CD4-positive, alpha-beta T cell treated with Interleukin-4 for 1 hour (primary cell): Measurements from ENCODE around the gene PPIL3.
"Not testable (repeated sequence)": the region's sequence is repeated elsewhere in the genome, so short reads cannot be mapped to it uniquely, and the experiment has no call there.

Experiments
- DNase-seq, 2 donors: peaks; one replicate each; pipeline ENCODE4 v3.0.0-alpha.2; 2020 to 2022

The PPIL3 gene

DNA sequence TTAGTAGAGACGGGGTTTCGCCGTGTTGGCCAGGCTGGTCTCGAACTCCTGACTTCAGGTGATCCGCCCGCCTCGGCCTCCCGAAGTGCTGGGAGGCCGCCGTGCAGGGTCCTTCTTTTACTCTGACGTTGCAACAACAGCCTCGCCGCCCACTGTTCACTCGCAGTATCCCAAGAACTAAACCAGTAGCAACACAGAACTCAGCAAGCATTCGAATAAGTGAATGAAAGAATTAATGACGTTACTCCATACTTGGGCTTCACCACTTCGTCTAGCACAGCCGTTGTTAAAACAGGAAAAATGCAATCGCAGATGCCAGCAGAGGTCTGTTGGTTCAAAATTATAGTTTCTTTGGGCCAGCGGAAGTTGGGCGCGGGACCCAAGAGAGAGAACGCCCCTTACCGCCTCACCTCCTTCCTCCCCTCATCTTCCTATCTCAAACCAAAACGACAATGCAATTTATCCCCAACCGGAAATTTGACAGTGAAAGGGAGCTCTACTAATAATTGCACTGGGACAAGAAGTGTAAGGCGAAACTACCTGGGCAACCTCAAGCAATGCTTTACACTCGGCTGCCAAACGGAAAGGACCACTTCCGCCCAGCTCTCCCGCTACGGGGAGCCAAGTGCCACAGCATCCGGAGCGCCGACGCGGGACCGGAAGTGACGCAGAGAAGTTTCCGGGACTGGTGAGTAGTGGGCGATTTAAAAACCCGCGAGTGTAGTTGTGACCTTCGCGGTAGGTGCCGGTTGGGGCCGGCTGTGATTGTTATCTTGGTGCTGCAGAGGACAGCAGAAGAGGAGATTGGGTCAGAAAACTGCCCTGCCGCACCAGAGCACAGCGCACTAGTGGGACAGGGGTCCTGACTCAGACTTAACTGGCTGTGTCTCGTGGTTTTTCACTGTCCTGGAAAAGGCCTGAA is at the start of gene PPIL3, which contains the start of gene NIF3L1:
TSS of gene PPIL3 (minus strand) at position 374 of the 922 bp plus-strand sequence. CDS start 1,462 bp downstream, outside the sequence.
TSS of gene NIF3L1 (plus strand) at position 668 of the 922 bp plus-strand sequence. CDS start 2,573 bp downstream, outside the sequence.
- DNase-seq = peak; percentile 97

DNA sequence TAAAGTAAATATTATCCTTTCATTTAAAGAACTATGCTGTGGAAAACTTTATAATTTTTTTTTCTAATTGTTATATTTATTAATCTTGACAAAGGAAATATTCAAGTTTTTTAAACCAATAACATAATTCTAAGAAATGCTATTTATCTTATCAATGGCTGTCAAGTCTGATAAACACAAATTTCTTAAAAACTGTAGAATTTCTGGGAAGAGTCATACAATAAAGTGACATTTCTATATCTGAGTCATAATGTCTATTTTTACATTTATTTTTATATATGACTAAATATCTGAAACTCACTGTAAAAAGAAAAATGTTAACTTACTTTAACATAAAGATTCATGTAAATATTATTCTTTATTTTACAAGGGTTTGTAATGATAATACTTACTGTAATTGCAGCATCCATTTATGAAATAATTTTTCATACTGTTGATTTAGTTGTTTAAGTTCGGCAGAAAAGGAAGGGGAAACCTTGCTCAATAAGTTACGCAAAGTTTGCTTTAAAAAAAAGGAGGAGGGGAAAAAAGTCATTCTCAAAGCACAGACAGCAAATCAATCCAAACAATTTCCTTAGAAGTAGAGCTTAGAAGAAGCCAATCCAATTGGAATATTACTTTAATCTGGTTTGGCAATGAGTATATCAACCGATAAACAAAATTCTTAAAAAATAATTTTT is 42.2 kb upstream of the PPIL3 start:
- DNase-seq = no peak

DNA sequence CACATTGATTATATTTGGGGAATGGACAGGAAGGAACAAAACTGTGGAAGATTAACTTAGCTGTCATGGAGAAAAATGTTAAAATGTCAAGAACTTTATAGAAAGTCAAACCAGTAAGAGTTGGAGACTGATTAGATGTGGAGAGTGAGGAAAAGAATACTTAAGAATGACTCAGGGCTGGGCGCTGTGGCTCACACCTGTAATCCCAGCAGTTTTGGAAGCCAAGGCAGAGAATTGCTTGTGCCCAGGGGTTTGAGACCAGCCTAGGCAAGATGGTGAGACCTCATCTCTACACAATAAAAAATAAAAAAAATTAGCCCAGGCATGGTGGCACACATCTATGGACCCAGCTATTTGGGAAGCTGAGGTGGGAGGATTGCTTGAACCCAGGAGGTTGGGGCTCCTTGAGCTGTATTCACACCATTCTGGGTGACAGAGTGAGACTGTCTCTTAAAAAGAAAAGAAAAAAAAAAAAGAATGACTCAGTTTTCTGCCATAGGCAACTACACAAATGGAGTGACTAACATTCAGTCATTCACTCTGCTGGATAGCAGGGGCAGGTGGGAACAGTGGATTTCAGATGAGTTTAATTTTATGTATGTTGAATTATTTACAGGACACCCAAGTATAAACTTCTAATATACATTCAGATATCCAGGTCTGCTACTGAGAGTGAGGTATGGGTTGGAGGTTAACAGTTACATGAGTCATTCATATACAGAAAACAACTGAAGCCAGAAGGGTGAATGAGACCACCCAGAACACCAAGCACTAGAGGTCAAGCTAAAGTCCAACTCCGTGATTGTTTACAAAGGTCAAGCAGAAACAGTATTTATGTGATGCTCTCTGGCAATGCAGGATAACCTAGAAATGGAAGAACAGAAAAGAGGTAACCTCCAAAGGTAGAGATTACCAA is 40.7 kb upstream of the PPIL3 start:
- DNase-seq = no peak

GRCh38 chr2:200922439-200922838 is 33.6 kb upstream of the PPIL3 start:
- DNase-seq = no peak

- DNase-seq = no peak
These were observed 24.8 kb upstream of the PPIL3 start for GRCh38 chr2:200913654-200914053.

- no peak for DNase-seq
These were observed 21.1 kb upstream of the PPIL3 start for GRCh38 chr2:200909958-200910357.

DNA sequence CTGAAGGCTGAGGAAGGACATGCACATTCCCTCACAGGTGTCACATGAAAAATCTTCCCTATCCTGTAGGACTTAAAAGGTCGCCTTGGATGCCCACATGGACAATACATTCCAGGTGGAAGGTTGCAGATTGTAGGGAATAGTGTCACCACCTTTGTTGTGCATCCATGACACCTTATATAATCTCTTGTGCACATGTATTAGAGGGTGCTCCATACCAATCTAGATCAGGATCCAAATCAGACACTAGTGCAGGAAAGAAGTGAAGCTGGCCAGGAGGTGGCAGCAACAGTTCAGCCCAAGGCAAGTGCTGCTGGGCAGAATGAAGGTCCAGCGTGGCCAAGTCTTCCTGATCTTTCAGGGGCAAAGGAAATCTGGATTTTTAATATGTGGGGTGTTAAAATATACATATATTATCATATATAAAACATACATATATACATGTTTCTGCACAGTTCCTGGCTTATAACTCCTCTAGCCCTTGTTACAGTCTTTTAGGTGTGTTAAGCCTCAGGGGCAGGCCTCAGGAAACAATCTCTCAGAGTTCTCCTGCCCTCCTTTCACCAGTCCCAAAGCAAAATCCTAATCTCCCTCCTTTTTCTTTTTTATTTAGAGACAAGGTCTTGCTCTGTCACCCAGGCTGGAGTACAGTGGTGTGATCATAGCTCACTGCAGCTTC is 16.9 kb upstream of the PPIL3 start:
- DNase-seq = peak; percentile 54 to 58

GRCh38 chr2:200901459-200902072 is 12.7 kb upstream of the PPIL3 start:
- peak; percentile 83 to 88 for DNase-seq

- no peak for DNase-seq
These were observed 10.6 kb upstream of the PPIL3 start for GRCh38 chr2:200899482-200899881.

GRCh38 chr2:200881715-200882249 is 7.1 kb downstream of the PPIL3 start:
- DNase-seq = not testable (repeated sequence)

DNA sequence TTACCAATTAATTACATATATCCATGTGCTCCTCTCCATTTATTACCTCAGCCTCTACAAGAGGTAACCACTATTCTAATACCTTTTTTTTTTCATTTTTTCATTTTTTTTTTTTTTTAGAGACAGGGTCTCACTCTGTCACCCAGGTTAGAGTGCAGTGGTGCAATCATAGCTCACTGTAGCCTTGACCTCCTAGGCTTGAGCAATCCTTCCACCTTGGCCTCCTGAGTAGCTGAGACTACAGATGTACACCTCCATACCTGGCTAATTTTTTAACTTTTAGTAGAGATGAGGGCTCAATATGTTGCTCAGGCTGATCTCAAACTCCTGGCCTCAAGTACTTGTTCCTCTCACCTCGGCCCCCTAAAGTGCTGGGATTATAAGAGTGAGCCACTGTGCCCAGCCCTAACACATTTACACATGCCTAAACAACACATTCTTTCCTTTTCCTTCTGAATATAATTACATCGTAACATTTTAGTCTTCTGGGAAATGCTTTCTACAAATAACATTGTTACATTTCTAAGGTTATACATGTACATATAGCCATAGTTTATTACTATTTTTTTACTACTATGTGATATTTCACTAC is 10.5 kb downstream of the PPIL3 start:
- no peak for DNase-seq

DNA sequence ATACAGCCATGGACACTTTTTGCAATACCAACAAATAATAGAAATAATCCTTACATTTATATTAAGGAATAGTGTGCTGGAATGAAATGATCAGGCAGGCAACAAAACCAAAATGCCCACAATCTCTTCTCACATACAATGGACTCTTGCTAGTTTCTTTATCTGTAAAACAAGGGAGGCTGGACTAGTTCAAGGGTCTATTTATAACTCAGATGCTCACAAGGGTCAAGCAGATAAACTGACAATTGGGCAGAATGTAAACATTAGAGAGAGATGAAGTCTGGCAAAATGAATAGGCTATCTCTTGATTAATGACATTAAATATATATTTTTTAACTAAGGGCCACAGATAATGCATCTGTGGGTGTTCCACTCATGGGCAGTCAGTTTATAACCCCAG is 11.4 kb downstream of the PPIL3 start:
- DNase-seq = no peak

- no peak for DNase-seq
These were observed 15.3 kb downstream of the PPIL3 start for GRCh38 chr2:200873560-200873959.

DNA sequence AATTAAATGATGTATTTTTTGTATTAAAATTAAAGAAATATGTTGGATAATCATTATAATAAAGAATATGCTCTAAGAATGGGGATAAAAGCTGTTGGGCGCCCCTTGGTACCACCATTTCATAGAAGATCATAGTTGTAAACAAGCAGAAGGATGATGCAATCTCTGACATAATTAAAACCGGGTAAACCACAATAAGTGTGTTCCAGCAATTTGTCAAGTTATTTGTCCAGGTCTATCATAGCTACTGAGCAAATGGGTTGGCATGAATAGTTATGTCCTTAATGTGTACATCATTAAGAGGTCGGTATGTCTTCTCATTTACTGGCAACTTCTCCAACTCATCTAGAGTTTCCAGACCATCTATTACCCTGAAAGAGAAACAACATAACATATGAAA is 17.7 kb downstream of the PPIL3 start:
- DNase-seq = no peak

DNA sequence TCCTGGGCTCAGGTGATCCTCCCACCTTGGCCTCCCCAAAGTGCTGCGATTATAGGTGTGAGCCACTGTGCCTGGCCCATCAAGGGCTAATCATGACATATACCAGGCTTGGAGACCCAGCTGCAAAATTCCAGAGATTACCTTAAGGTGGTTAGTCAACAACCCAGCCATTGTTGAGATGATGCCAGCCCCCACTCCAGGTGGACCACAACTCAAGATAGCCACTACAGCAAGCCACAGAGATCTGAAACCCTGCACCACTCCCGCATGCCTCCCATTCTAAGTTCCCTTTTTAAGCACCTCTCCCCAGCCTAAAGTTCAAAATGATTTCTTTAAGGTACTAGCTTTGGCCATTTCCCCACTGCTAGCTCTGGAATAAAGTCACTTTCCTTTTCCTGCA is 19.9 kb downstream of the PPIL3 start:
- DNase-seq = no peak

- DNase-seq = peak; percentile 96 to 97
These were observed 24.5 kb downstream of the PPIL3 start, which contains the start of gene CLK1 for GRCh38 chr2:200864176-200865034. Gene CLK1, minus strand, starts transcription at chr2:200864658. Its CDS starts 2,796 bp downstream, at chr2:200861862.

- DNase-seq = peak in 1 of 2 donors; percentile 28
These were observed 25.1 kb downstream of the PPIL3 start for GRCh38 chr2:200863782-200864175.

- peak; percentile 67 to 81 for DNase-seq
These were observed 26.3 kb downstream of the PPIL3 start for GRCh38 chr2:200862532-200863000.

DNA sequence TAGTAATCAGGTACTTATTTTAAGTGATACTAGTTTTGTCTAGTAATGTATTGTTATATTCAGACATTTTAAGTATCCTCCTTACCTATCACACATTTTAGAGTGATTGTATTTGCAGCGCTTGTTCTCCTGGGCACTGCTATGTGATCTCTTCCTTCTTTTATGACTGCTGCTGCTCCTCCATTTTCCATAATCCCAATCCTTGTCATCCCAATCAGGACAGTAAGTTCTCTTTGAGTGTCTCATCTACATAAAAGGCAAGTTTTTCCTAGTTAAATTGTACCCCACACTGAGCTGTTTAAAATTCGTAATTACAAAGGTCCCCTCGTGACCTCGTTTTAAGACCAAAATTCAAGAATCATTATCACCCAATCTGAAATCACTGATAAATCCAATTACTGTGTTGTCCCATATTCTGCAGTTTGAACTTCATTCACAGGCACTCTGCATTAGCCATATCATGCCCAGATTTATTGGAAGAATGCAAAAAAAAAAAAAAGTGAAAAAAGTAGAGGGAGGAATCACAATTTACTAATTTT is 27.2 kb downstream of the PPIL3 start:
- DNase-seq = no peak
